Body of pancreas (tissue), 4 donors: ENCODE measurements around the gene RAI1.

Source experiments
- CTCF ChIP-seq, 7 experiments: fragments of 450-650 bp in 4 of 7; fragments of 200-600 bp in 3 of 7; sonication (generic) in 3 of 7; IDR thresholded peaks; one replicate each; pipeline ENCODE4 v1.5.1; 2016 to 2019; ENCODE audit warnings: antibody characterized with exemption in 7 of 7
- POLR2A ChIP-seq, 3 donors: fragments of 450-650 bp; IDR thresholded peaks; one replicate each; pipeline ENCODE4 v1.6.1; 2016; ENCODE audit warnings: antibody characterized with exemption in 3 of 3, mild to moderate bottlenecking in 2 of 3

GRCh38 chr17:17742688-17743390 lies 61.6 kb downstream of the RAI1 start:
- TF ChIP-seq CTCF (IDR thresholded peaks at IDR 0.05) (no peak), POLR2A (IDR thresholded peaks at IDR 0.05) (no peak)
